Osteoblast (primary cell): Measurements from ENCODE around the gene BAG3. TPM values are rescaled to one million over a fixed set of nuclear protein-coding genes. Genes with fewer than 3 reads are reported as not detected.

Source experiments
- DNase-seq: peaks from one replicate; pipeline ENCODE4 v3.0.0; 2011; ENCODE audit warnings: low spot score, mixed read lengths; ENCODE audit not compliant: insufficient read length; ENCODE audit errors: missing footprints
- H2AFZ ChIP-seq: 2 replicates; pipeline ENCODE4 v1.6.0; 2011; ENCODE audit warnings: mild to moderate bottlenecking, low read length
- H3K27ac ChIP-seq: 2 replicates; pipeline ENCODE4 v1.5.1; 2011; ENCODE audit warnings: mild to moderate bottlenecking, low read depth, low read length, moderate library complexity
- H3K27me3 ChIP-seq: 2 replicates; pipeline ENCODE4 v1.6.0; 2012; ENCODE audit warnings: mild to moderate bottlenecking, control low read depth, inconsistent platforms, low read length, moderate library complexity; ENCODE audit not compliant: insufficient read depth
- H3K36me3 ChIP-seq: 2 replicates; pipeline ENCODE4 v1.5.1; 2011; ENCODE audit warnings: mild to moderate bottlenecking, low read length, control low read depth, moderate library complexity; ENCODE audit not compliant: insufficient read depth
- H3K4me1 ChIP-seq: 2 replicates; pipeline ENCODE4 v1.5.1; 2011; ENCODE audit warnings: mild to moderate bottlenecking, low read length, control low read depth, moderate library complexity; ENCODE audit not compliant: insufficient read depth
- H3K4me2 ChIP-seq: 2 replicates; pipeline ENCODE4 v1.6.0; 2011; ENCODE audit warnings: mild to moderate bottlenecking, low read length; ENCODE audit not compliant: insufficient read depth
- H3K4me3 ChIP-seq: fragments of 200-600 bp; sonication (generic); 3 replicates; pipeline ENCODE4 v1.5.1; 2012; ENCODE audit warnings: mild to moderate bottlenecking, low read length, inconsistent platforms; ENCODE audit not compliant: insufficient read depth
- H3K79me2 ChIP-seq: 2 replicates; pipeline ENCODE4 v1.6.0; 2012; ENCODE audit warnings: mild to moderate bottlenecking, low read length, control low read depth, inconsistent platforms; ENCODE audit not compliant: insufficient read depth
- H3K9me3 ChIP-seq: 2 replicates; pipeline ENCODE4 v1.5.1; 2011; ENCODE audit warnings: low read depth, low read length, control low read depth
- H4K20me1 ChIP-seq: 2 replicates; pipeline ENCODE4 v1.6.0; 2012; ENCODE audit warnings: mild to moderate bottlenecking, low read length, control low read depth; ENCODE audit not compliant: insufficient read depth
- CTCF ChIP-seq: IDR thresholded peaks from 2 replicates; pipeline ENCODE4 v1.5.1; 2011; ENCODE audit warnings: mild to moderate bottlenecking, low read depth, low read length, moderate library complexity; ENCODE audit errors: extremely low read depth
- total RNA-seq: library from RNA; depleted of rRNA; stranded (reverse); fragments of >200 nt; gene quantifications from 2 replicates; pipeline ENCODE4 v1.2.3, GENCODE V29; 2012

Gene BAG3
- total RNA-seq, 1 donor = 12.7 TPM

- H3K27me3 ChIP-seq = no peaks in the 10 kb centered on the region
- DNase-seq = peak; percentile 94
- no peaks in the 10 kb centered on the region for H4K20me1 ChIP-seq
- peak overlapping the region; percentile 86 for H3K4me2 ChIP-seq
- H3K36me3 ChIP-seq = no peaks in the 10 kb centered on the region
- peak overlapping the region; percentile 65 for H2AFZ ChIP-seq
- peak overlapping the region; percentile 65 for H3K4me3 ChIP-seq
- H3K79me2 ChIP-seq = no peaks in the 10 kb centered on the region
- peak; percentile 95 for TF ChIP-seq CTCF
- no peaks in the 10 kb centered on the region for H3K9me3 ChIP-seq
- H3K27ac ChIP-seq = peak overlapping the region; percentile 83
- H3K4me1 ChIP-seq = peaks cover 23% of the 10 kb centered on the region
Measured at GRCh38 chr10:119686465-119687191, 35.4 kb downstream of the BAG3 start.

- Histone ChIP-seq H3K79me2 (no peaks in the 10 kb centered on the region), H3K9me3 (no peaks in the 10 kb centered on the region), H3K27ac (peak overlapping the region; percentile 83), H3K4me1 (peaks cover 16% of the 10 kb centered on the region), H4K20me1 (no peaks in the 10 kb centered on the region), H3K27me3 (no peaks in the 10 kb centered on the region), H3K4me3 (peak overlapping the region; percentile 65), H3K36me3 (no peaks in the 10 kb centered on the region), H3K4me2 (peak overlapping the region; percentile 86), H2AFZ (peak overlapping the region; percentile 65)
- DNase-seq = no peak
- no peak for TF ChIP-seq CTCF
Measured at GRCh38 chr10:119687192-119688032, 36.2 kb downstream of the BAG3 start.

- Histone ChIP-seq H3K4me2 (no peak overlapping the region), H3K27me3 (no peaks in the 10 kb centered on the region), H3K36me3 (no peaks in the 10 kb centered on the region), H4K20me1 (no peaks in the 10 kb centered on the region), H3K27ac (no peak overlapping the region), H2AFZ (no peak overlapping the region), H3K4me3 (no peak overlapping the region), H3K4me1 (peaks cover 14% of the 10 kb centered on the region), H3K9me3 (no peaks in the 10 kb centered on the region), H3K79me2 (no peaks in the 10 kb centered on the region)
- no peak for DNase-seq
- TF ChIP-seq CTCF = no peak
Measured at GRCh38 chr10:119688033-119688508, 36.9 kb downstream of the BAG3 start.
